Heart right ventricle (tissue), 16 donors: ENCODE data around the gene LCORL. TPM values are rescaled to one million over a fixed set of nuclear protein-coding genes. Genes with fewer than 3 reads are reported as not detected.
"Not testable (repeated sequence)": the region's sequence is repeated elsewhere in the genome, so short reads cannot be mapped to it uniquely, and the experiment has no call there.

Experiments
- ATAC-seq, 8 donors: fragments of 200-7000 bp; cut with Tn5 transposase; one replicate each; pipeline ENCODE4 v1.9.1; 2020; ENCODE audit warnings: mild to moderate bottlenecking in 8 of 8, moderate library complexity in 8 of 8, moderate number of reproducible peaks in 1 of 8
- DNase-seq, 2 donors: peaks; one replicate each; pipeline ENCODE4 v3.0.0-alpha.2; 2020
- H3K27ac ChIP-seq, 10 donors: fragments of 200-600 bp; sonication (generic) in 2 of 10; one replicate each; pipeline versions ENCODE4 v1.5.0 to v1.8.0; 2020 to 2022; ENCODE audit warnings: mild to moderate bottlenecking in 3 of 10
- H3K27me3 ChIP-seq, 7 donors: fragments of 200-600 bp; one replicate each; pipeline ENCODE4 v1.8.0; 2021 to 2022; ENCODE audit warnings: mild to moderate bottlenecking in 2 of 7
- H3K36me3 ChIP-seq, 9 donors: fragments of 200-600 bp; sonication (generic) in 1 of 9; one replicate each; pipeline versions ENCODE4 v1.5.0 to v1.8.0; 2020 to 2022; ENCODE audit warnings: mild to moderate bottlenecking in 2 of 9
- H3K4me1 ChIP-seq, 9 donors: fragments of 200-600 bp; sonication (generic) in 1 of 9; one replicate each; pipeline versions ENCODE4 v1.5.0 to v1.8.0; 2020 to 2022; ENCODE audit warnings: mild to moderate bottlenecking in 4 of 9
- H3K4me3 ChIP-seq, 10 donors: fragments of 200-600 bp; sonication (generic) in 2 of 10; one replicate each; pipeline versions ENCODE4 v1.5.0 to v1.8.0; 2020 to 2022; ENCODE audit warnings: mild to moderate bottlenecking in 7 of 10, moderate library complexity in 2 of 10
- H3K9me3 ChIP-seq, 11 donors: fragments of 200-600 bp in 10 of 11; sonication (generic) in 2 of 11; one replicate each; pipeline versions ENCODE4 v1.5.0 to v1.8.0; 2013 to 2022; ENCODE audit warnings: mild to moderate bottlenecking in 2 of 11, control low read depth in 1 of 11, moderate library complexity in 1 of 11
- WGBS, 2 donors: extraction: QIAGEN DNeasy Blood & Tissue Kit; methylation state at CpG; one replicate each; pipeline ENCODE4 v1.1.7; 2013; ENCODE audit warnings: inconsistent platforms in 1 of 2; 5-methylcytosine and 5-hydroxymethylcytosine counted together
- intact Hi-C, 10 donors: fragments of 100-400 bp; cut with DNase I; formaldehyde crosslinking; loops; one replicate each; pipeline versions ENCODE4 v1.11.1 to v1.14.2; 2022
- polyA plus RNA-seq, 2 donors: library from polyadenylated mRNA; stranded (reverse); fragments of 200-250 nt; gene quantifications; one replicate each; pipeline ENCODE4 v1.2.3, GENCODE V29; 2013
- total RNA-seq, 10 donors: library from RNA; stranded (reverse); fragmentation: NEBNext Ultra II Directional in 3 of 10; extraction: Animal tissue kit (Norgen Biotek cat#: 25700) in 3 of 10; gene quantifications; one replicate each; pipeline versions ENCODE4 v1.2.1 to v1.2.4, GENCODE V29; 2021 to 2023
- TF ChIP-seq, protein P1 (sequence below), 9 donors: fragments of 200-600 bp; sonication (generic) in 2 of 9; IDR thresholded peaks; one replicate each; pipeline versions ENCODE4 v1.5.0 to v1.8.0; 2021 to 2022; ENCODE audit warnings: antibody characterized with exemption in 9 of 9, mild to moderate bottlenecking in 5 of 9, moderate library complexity in 1 of 9
- donor health status: Arrhythmogenic right ventricular cardiomyopathy.
- donor health status: ischemic (EF 13 %, LVEDD 7.1; RV severe dilation, severe dysfunction).
- donor health status: healthy with polysubstance abuse.
- donor health status: DM: no; HTN: yes; CAD: no.
- donor health status: DM: no; HTN: no; CAD: no.
- donor health status: ischemic (EF 25% LVEDD 6.9; RV normal size, moderate dysfunction).
- donor health status: ischemic (EF 25% LVEDD 5.7; RV mildly dilated, moderate dysfunction).
- donor health status: healthy.
- donor health status: DM: yes; HTN: yes; CAD: no.
- donor health status: Ischemic cardiomyopathy.
- donor health status: ischemic (EF 35%, LVEDD 5.7; RV mildly dilated, moderate dysfunction).
- donor health status: nonischemic (EF 11% LVEDD 7.7; RV severe dilation, severe dysfunction).
- donor health status: DM: yes; HTN: yes; CAD: no.
- donor health status: PGD.
- donor health status: ischemic (EF 29% LVEDD 5.4; RV normal size, mild dysfunction).
- donor health status: nonischemic (EF 23%, LVEDD 6.1; RV moderate dilation, normal function).

LCORL gene
- total and polyA plus RNA-seq, 12 donors: 1.7 to 11.1 (median 6.4) TPM

DNA sequence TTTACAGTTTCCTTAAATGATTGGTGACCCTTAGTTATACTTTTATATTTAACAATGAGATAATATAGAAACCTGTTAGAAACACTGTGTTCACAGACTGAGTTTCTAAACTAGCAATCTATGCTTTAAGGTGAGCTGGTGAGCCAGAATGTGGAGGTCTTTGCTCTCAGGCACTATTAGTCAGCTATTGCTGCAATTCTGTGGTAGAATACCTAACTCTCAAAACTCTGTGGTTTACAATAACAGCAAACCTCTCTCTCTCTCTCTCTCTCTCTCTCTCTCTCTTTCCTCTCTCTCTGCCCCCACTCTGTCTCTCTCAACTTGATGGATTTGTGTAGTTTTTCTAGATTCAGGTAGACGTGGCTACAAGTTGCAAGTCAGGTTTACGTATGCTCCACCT, 17.6 kb upstream of the LCORL start:
- TF ChIP-seq, protein P1, sequence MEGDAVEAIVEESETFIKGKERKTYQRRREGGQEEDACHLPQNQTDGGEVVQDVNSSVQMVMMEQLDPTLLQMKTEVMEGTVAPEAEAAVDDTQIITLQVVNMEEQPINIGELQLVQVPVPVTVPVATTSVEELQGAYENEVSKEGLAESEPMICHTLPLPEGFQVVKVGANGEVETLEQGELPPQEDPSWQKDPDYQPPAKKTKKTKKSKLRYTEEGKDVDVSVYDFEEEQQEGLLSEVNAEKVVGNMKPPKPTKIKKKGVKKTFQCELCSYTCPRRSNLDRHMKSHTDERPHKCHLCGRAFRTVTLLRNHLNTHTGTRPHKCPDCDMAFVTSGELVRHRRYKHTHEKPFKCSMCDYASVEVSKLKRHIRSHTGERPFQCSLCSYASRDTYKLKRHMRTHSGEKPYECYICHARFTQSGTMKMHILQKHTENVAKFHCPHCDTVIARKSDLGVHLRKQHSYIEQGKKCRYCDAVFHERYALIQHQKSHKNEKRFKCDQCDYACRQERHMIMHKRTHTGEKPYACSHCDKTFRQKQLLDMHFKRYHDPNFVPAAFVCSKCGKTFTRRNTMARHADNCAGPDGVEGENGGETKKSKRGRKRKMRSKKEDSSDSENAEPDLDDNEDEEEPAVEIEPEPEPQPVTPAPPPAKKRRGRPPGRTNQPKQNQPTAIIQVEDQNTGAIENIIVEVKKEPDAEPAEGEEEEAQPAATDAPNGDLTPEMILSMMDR (IDR thresholded peaks at IDR 0.05): no peak
- no peak for DNase-seq
- no peaks in the 10 kb centered on the region for H3K27me3 ChIP-seq
- H3K36me3 ChIP-seq: no peaks in the 10 kb centered on the region
- ATAC-seq: no peak
- H3K4me1 ChIP-seq: no peaks in the 10 kb centered on the region
- H3K4me3 ChIP-seq: no peak overlapping the region
- H3K27ac ChIP-seq: no peak overlapping the region
- H3K9me3 ChIP-seq: no peaks in the 10 kb centered on the region
- intact Hi-C loops: no loop called here
- 93% methylated on average over 2 of the region's 2 CpGs for WGBS, 2 donors

GRCh38 chr4:18036369-18036768, 14.8 kb upstream of the LCORL start:
- H3K9me3 ChIP-seq, H3K27ac ChIP-seq, H3K4me3 ChIP-seq, DNase-seq, ATAC-seq, H3K36me3 ChIP-seq, intact Hi-C loops, H3K4me1 ChIP-seq, H3K27me3 ChIP-seq: not testable (repeated sequence)
- WGBS, 2 donors: 80 to 91% methylated on average over 10 of the region's 10 CpGs

GRCh38 chr4:18034099-18034498, 12.5 kb upstream of the LCORL start:
- Histone ChIP-seq H3K4me1 (no peaks in the 10 kb centered on the region), H3K27ac (no peak overlapping the region), H3K9me3 (peaks cover 0 to 4% (median 0%) of the 10 kb centered on the region in 11 donors), H3K36me3 (no peaks in the 10 kb centered on the region), H3K4me3 (no peak overlapping the region), H3K27me3 (peaks cover 0 to 6% (median 0%) of the 10 kb centered on the region in 7 donors)
- DNase-seq (no peak), ATAC-seq (no peak)
- TF ChIP-seq, protein P1 (IDR thresholded peaks at IDR 0.05): no peak
- intact Hi-C loops: no loop called here
- WGBS, 2 donors: 56 to 70% methylated on average over 2 of the region's 2 CpGs

- Histone ChIP-seq H3K4me3 (no peak overlapping the region), H3K9me3 (peaks cover 0 to 4% (median 0%) of the 10 kb centered on the region in 11 donors), H3K4me1 (no peaks in the 10 kb centered on the region), H3K36me3 (no peaks in the 10 kb centered on the region), H3K27ac (no peak overlapping the region), H3K27me3 (peaks cover 0 to 6% (median 0%) of the 10 kb centered on the region in 7 donors)
- TF ChIP-seq, protein P1 (IDR thresholded peaks at IDR 0.05): no peak
- ATAC-seq (no peak), DNase-seq (no peak)
- WGBS, 2 donors: 75 to 84% methylated on average over 2 of the region's 2 CpGs
- intact Hi-C loops: no loop called here
Observed at GRCh38 chr4:18033111-18034085, 11.8 kb upstream of the LCORL start.

- TF ChIP-seq, protein P1 (IDR thresholded peaks at IDR 0.05): no peak
- no peak for DNase-seq
- 88 to 92% methylated on average over 2 of the region's 2 CpGs for WGBS, 2 donors
- intact Hi-C loops: loop anchor here in 3 of 10 donors (10.0 kb wide), 3 partner anchors 200 to 220 kb away; partner anchors contain the start of genes DCAF16 (in 1 of the 3) and NCAPG (in 1 of the 3)
- H3K9me3 ChIP-seq: no peaks in the 10 kb centered on the region
- H3K27ac ChIP-seq: no peak overlapping the region
- H3K27me3 ChIP-seq: peaks cover 0 to 4% (median 0%) of the 10 kb centered on the region in 7 donors
- no peak overlapping the region for H3K4me3 ChIP-seq
- H3K36me3 ChIP-seq: no peaks in the 10 kb centered on the region
- H3K4me1 ChIP-seq: peaks cover 0 to 11% (median 6%) of the 10 kb centered on the region in 9 donors
- ATAC-seq: no peak
Observed at GRCh38 chr4:18025288-18025687, 3.7 kb upstream of the LCORL start.
